Activated CD8-positive, alpha-beta memory T cell treated with anti-CD3 and anti-CD28 coated beads for 36 hours (primary cell): ENCODE results near the gene OR13C4. TPM values are rescaled to one million over a fixed set of nuclear protein-coding genes. Genes with fewer than 3 reads are reported as not detected.
"Not testable (repeated sequence)": the region's sequence is repeated elsewhere in the genome, so short reads cannot be mapped to it uniquely, and the experiment has no call there.

ENCODE experiments used
- CTCF ChIA-PET: fragments of 350-600 bp; sonication (Branson Sonifier 250); formaldehyde crosslinking; loops from one replicate; lab custom pipeline; 2021; ENCODE audit warnings: antibody characterized with exemption; lab: Charles Lee
- POLR2A ChIA-PET: fragments of 350-600 bp; sonication (Branson Sonifier 250); formaldehyde crosslinking; loops from one replicate; lab custom pipeline; 2021; ENCODE audit warnings: antibody characterized with exemption; lab: Charles Lee
- total RNA-seq, 2 experiments: library from RNA; stranded (reverse); gene quantifications; one replicate each; pipeline ENCODE4 v1.2.3, GENCODE V29; 2021

OR13C4 gene
- total RNA-seq = not detected

DNA sequence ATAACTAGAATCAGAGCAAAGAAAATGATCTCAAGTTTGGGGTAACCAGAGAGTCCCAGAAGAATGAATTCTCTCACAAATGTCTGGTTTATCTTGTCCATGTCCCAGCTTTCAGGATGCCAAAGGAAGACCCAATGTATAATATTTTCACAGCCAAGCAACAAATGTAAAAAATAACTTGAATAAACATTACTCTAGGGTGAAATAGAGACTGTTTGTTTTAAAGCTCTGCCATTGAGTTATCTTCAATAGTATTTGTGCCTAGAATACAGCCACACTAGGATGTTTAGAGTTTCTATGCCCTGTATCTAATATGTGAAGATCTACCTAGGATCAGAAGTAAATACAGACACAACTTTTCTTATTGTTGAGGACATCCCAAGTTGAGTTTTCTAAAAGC, at the start of gene OR13C4:
OR13C4 (minus strand) TSS at position 101 of the 400 bp plus-strand sequence; CDS start at position 101, 0 bp downstream.
- CTCF ChIA-PET = no interaction called here

GRCh38 chr9:104575456-104575855, 48.4 kb upstream of the OR13C4 start:
- POLR2A ChIA-PET = no interaction called here
- CTCF ChIA-PET = no interaction called here

More for the DNA sequence above, at the start of gene OR13C4:
- POLR2A ChIA-PET = no interaction called here

DNA sequence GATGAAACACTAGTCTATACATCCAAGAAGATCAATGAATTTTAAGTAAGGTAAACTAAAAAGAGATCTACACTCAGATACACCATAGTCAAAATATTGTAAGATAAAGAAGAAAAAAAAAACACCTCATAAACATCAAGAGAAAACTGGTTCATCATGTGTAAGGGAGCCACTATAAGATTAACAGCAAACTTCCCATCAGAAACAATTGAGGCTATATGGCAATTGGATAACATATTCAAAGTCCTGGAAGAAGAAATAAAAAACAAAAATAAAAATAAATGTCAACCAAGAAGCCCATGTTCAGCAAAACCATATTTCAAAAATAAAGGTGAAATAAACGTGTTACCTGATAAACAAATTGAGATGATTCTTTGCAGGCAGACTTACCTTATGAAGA, 45.6 kb upstream of the OR13C4 start:
- CTCF ChIA-PET = no interaction called here
- POLR2A ChIA-PET = no interaction called here

DNA sequence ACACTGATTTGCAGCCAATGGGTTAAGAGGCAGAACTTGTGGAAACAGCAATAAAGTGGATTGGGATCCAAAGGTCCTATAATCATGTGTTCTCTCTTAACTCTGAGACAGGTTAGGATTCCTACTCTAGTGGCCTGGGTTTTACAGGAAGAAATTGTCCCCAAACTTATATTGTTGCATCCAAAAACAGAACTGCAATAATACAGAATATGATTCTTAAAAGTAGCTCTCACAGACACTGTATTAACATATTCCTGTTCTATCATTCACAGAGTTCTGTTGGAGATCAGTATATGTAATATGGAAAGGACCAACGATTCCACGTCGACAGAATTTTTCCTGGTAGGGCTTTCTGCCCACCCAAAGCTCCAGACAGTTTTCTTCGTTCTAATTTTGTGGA, 41.9 kb upstream of the OR13C4 start, which contains the start of gene OR13C8:
OR13C8 (plus strand) TSS at position 301 of the 400 bp plus-strand sequence; CDS start at position 301, 0 bp downstream.
- CTCF ChIA-PET = no interaction called here
- POLR2A ChIA-PET = no interaction called here

- ChIA-PET POLR2A (no interaction called here), CTCF (interaction anchor here (0.7 kb wide), 1 partner anchor 244 kb away, joined by 3 read pairs; no protein-coding TSS in a partner anchor)
Measured at GRCh38 chr9:104564358-104564757, 37.3 kb upstream of the OR13C4 start.

DNA sequence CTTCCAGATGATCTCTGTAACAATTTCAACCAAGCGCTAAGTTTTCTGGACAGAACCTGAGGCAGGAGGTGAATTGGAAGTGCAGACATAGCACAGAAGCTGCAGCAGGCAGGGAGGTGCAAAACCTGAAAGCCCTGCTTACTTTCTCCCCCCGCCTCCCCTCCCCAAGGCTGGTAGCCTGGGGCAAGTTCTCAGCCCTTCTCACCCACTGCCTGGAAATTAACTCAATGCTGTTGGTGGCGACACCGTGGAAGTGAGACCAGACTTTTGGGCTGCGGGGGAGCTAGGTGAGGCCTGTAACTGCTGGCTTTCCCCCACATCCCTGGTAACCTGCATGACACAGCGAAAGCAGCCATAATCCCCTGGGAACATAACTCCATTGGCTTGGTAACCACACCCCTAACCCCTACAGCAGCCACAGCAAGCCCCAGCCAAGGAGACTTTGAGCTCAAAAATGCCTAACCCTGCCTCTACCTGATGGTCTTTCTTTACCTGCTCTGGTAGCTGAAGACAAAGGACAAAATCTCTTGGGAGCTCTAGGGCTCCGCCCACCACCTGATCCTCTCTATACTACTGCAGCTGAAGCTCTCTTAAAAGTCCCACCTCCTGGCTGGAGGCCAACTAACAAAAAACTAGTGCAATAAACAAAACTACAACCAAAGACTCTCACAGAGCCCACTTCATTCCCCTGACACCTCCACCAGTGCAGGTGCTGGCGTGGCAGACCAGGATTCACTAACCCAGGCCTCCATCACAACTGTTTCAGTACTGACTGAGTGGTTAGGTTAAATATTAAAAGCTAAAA, 30.0 kb upstream of the OR13C4 start:
- CTCF ChIA-PET = no interaction called here

DNA sequence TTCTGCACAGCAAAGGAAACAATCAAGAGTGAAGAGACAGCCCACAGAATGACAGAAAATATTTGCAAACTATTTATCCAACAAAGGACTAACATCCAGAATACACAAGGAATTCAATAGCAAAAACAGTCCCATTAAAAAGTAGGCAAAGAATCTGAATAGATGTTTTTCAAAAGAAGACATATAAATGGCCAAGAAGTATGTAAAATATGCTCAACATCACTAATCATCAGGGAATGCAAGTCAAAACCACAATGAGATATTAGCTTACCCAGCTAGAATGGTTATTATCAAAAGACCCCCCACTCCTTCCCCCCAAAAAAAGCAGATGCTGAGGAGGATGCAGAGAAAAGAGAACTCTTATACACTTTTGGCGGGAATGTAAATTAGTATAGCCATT, 28.5 kb upstream of the OR13C4 start:
- CTCF ChIA-PET = no interaction called here
- POLR2A ChIA-PET = no interaction called here

More for the DNA sequence above, 30.0 kb upstream of the OR13C4 start:
- POLR2A ChIA-PET = no interaction called here

DNA sequence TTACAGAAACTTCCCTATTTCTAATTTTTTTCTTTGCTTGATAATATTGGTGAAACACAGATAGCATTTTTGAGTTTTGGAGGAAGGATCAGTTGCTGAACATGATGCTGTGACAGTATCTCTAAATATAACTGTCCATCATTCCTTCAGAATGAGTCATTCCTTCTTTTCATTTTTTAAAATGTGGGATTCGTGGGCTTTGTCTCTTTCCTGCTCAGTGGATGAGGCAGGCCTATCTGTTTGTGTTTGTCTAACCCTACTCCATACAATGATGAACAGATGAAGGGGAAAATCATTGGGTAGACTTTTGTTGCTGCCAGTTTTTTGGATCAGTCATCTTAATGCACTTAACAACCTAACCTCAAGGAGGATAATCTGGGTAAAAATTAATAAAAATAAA, 26.3 kb upstream of the OR13C4 start:
- ChIA-PET CTCF (no interaction called here), POLR2A (no interaction called here)

GRCh38 chr9:104544644-104545043, 17.6 kb upstream of the OR13C4 start:
- ChIA-PET POLR2A (no interaction called here), CTCF (no interaction called here)

DNA sequence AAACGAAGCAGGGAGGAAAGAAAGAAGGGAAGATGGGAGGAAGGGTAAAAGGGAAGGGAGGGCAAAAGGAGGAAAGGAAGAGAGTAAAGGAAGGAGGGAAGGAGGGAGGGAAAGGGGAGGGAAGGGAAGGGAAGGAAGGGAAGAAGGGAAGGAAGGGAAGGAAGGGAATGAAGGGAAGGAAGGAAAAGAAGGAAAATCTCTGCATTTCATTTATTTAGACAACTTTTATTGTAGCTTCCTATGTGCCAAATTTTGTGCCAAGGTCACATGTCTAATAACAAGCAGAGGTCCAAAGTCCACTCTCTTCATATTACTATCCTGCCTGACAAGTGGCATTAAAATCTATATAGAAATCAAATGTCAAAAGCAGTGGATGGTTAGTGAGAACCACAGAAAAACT, 12.3 kb upstream of the OR13C4 start:
- CTCF ChIA-PET = no interaction called here
- POLR2A ChIA-PET = no interaction called here

DNA sequence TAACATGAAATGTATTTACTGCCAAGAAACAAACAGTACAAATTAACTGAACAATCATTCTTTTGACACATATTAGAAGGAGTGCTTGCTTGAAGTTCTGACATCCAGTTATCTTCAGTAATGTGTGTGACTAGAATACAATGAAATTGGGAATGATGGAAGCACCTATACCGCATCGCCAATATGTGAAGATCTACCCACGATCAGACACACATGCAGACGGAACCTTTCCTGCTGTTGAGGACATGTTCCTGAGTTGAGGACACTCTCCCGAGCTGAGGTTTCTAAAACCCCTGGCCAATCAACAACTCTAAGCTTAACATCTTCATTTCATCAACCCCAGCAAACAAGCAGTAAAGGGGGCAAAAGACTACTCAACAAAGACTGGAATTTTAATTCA, 9.7 kb upstream of the OR13C4 start, which contains the start of gene OR13C3:
OR13C3 (minus strand) TSS at position 101 of the 400 bp plus-strand sequence. CDS start 133 bp downstream, outside the sequence.
- POLR2A ChIA-PET = no interaction called here
- CTCF ChIA-PET = no interaction called here

- CTCF ChIA-PET, POLR2A ChIA-PET: not testable (repeated sequence)
Measured at GRCh38 chr9:104520241-104520640, 6.8 kb downstream of the OR13C4 start.

- ChIA-PET CTCF (no interaction called here), POLR2A (no interaction called here)
Measured at GRCh38 chr9:104514901-104515300, 12.1 kb downstream of the OR13C4 start.

DNA sequence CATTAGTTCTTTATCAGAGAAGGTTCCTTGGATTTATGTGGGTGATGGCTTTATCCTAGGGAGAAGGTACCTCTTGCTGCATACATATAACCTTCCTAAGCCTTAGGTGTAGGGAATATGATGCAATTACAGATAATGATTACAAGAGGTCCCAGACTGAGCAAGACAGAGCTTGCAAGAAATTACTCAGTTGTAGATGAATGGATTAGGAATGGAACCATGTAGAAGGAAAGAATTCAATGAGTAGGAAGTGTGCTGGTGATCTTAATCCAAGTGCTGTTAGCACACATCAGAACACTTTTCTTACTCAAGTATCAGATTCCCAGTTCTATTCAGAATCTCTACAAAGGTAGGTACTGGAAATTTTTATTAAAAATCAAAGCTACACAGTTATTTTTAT, 20.4 kb downstream of the OR13C4 start:
- ChIA-PET CTCF (no interaction called here), POLR2A (no interaction called here)

DNA sequence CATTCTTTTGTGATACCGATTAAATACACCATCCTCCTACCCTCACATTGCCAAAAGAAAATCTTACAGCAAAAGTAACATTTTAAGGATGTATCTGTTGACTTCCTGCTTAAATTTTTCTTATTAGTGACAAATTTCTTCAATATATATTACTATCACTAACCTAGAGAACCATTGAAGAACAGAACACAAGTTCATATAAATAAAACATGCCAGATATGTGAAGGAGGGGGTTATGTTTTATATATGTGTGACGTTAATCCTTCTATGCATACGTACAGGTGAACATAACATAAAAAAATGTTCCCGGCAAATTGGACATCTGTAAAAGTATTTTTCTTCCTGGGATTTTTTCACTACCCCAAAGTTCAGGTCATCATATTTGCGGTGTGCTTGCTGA, 23.0 kb downstream of the OR13C4 start, which contains the start of gene OR13F1:
OR13F1 (plus strand) TSS at position 301 of the 400 bp plus-strand sequence; CDS start at position 301, 0 bp downstream.
- ChIA-PET POLR2A (no interaction called here), CTCF (no interaction called here)

GRCh38 chr9:104503440-104503839, 23.6 kb downstream of the OR13C4 start:
- CTCF ChIA-PET = no interaction called here
- POLR2A ChIA-PET = no interaction called here

- ChIA-PET POLR2A (no interaction called here), CTCF (no interaction called here)
Measured at GRCh38 chr9:104494808-104495207, 32.2 kb downstream of the OR13C4 start.

GRCh38 chr9:104485014-104485413, 42.0 kb downstream of the OR13C4 start:
- ChIA-PET CTCF (interaction anchor here (0.6 kb wide), 1 partner anchor 75 kb away, joined by 5 read pairs; no protein-coding TSS in a partner anchor), POLR2A (no interaction called here)

GRCh38 chr9:104482921-104483570, 44.0 kb downstream of the OR13C4 start:
- CTCF ChIA-PET = no interaction called here
- POLR2A ChIA-PET = no interaction called here
